ENCODE data around the gene INSC.

INSC gene

GRCh38 chr11:15093432-15093831 is 21.3 kb upstream of the INSC start:
- Histone ChIP-seq H3K9ac (ENCODE audit: low read length) (no peak overlapping the region), H3K4me3 (ENCODE audit: low read depth, low read length) (no peak overlapping the region), H3K4me1 (ENCODE audit: control insufficient read depth, insufficient read depth, low read length) (no peaks in the 10 kb centered on the region), H3K27ac (ENCODE audit: low read depth, low read length) (no peak overlapping the region), H3K36me3 (ENCODE audit: control insufficient read depth, insufficient read depth, low read length) (no peaks in the 10 kb centered on the region), H3K27me3 (ENCODE audit: control insufficient read depth, insufficient read depth, low read length) (no peaks in the 10 kb centered on the region), H3K9me3 (ENCODE audit: control insufficient read depth, insufficient read depth, low read depth, low read length) (no peaks in the 10 kb centered on the region)

GRCh38 chr11:15095736-15096228 is 18.9 kb upstream of the INSC start:
- no peaks in the 10 kb centered on the region; the same call in 1 of the 2 replicates for H3K27me3 ChIP-seq (ENCODE audit: control insufficient read depth, insufficient read depth, low read length)
- no peak overlapping the region for H3K27ac ChIP-seq (ENCODE audit: low read depth, low read length)
- no peaks in the 10 kb centered on the region for H3K9me3 ChIP-seq (ENCODE audit: control insufficient read depth, insufficient read depth, low read depth, low read length)
- no peaks in the 10 kb centered on the region for H3K4me1 ChIP-seq (ENCODE audit: control insufficient read depth, insufficient read depth, low read length)
- H3K36me3 ChIP-seq (ENCODE audit: control insufficient read depth, insufficient read depth, low read length), result no peaks in the 10 kb centered on the region
- H3K4me3 ChIP-seq (ENCODE audit: low read depth, low read length), result no peak overlapping the region
- H3K9ac ChIP-seq (ENCODE audit: low read length), result no peak overlapping the region

- Histone ChIP-seq H3K9me3 (ENCODE audit: control insufficient read depth, insufficient read depth, low read depth, low read length) (no peaks in the 10 kb centered on the region), H3K4me3 (ENCODE audit: low read depth, low read length) (no peak overlapping the region), H3K27ac (ENCODE audit: low read depth, low read length) (no peak overlapping the region), H3K9ac (ENCODE audit: low read length) (no peak overlapping the region), H3K36me3 (ENCODE audit: control insufficient read depth, insufficient read depth, low read length) (no peaks in the 10 kb centered on the region), H3K27me3 (ENCODE audit: control insufficient read depth, insufficient read depth, low read length) (no peaks in the 10 kb centered on the region; the same call in 1 of the 2 replicates), H3K4me1 (ENCODE audit: control insufficient read depth, insufficient read depth, low read length) (no peaks in the 10 kb centered on the region)
Observed at GRCh38 chr11:15097411-15097810, 17.3 kb upstream of the INSC start.

GRCh38 chr11:15099267-15099666 is 15.5 kb upstream of the INSC start:
- no peaks in the 10 kb centered on the region; the same call in 1 of the 2 replicates for H3K27me3 ChIP-seq (ENCODE audit: control insufficient read depth, insufficient read depth, low read length)
- H3K36me3 ChIP-seq (ENCODE audit: control insufficient read depth, insufficient read depth, low read length), result no peaks in the 10 kb centered on the region
- H3K9me3 ChIP-seq (ENCODE audit: control insufficient read depth, insufficient read depth, low read depth, low read length), result peaks cover 4% of the 10 kb centered on the region; the same call in 1 of the 2 replicates
- H3K9ac ChIP-seq (ENCODE audit: low read length), result no peak overlapping the region
- H3K4me3 ChIP-seq (ENCODE audit: low read depth, low read length), result no peak overlapping the region
- no peaks in the 10 kb centered on the region for H3K4me1 ChIP-seq (ENCODE audit: control insufficient read depth, insufficient read depth, low read length)
- no peak overlapping the region for H3K27ac ChIP-seq (ENCODE audit: low read depth, low read length)

GRCh38 chr11:15101072-15101709 is 13.5 kb upstream of the INSC start:
- Histone ChIP-seq H3K27me3 (ENCODE audit: control insufficient read depth, insufficient read depth, low read length) (no peaks in the 10 kb centered on the region; the same call in 1 of the 2 replicates), H3K36me3 (ENCODE audit: control insufficient read depth, insufficient read depth, low read length) (no peaks in the 10 kb centered on the region), H3K4me1 (ENCODE audit: control insufficient read depth, insufficient read depth, low read length) (no peaks in the 10 kb centered on the region), H3K9ac (ENCODE audit: low read length) (no peak overlapping the region), H3K9me3 (ENCODE audit: control insufficient read depth, insufficient read depth, low read depth, low read length) (peaks cover 4% of the 10 kb centered on the region; the same call in 1 of the 2 replicates), H3K27ac (ENCODE audit: low read depth, low read length) (no peak overlapping the region), H3K4me3 (ENCODE audit: low read depth, low read length) (no peak overlapping the region)

DNA sequence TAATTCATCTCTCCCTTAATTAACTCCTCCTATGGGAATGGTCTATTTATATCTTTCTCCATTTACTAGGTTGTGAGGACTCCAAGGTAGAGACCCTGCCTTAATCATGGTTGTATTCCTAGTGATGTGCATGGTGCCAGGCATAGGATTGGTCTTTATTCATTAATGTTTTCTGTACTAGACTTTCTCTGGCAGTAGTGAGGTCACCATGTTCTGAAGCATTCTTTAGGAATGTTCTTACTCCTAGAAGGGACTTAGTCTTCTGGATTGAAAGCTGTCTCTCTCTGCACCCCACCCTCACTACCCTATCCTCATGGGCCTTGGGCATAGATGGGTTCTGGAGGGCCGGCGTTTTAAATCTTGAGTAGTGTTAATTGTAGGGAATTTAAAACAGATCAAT is 10.6 kb upstream of the INSC start:
- Histone ChIP-seq H3K36me3 (ENCODE audit: control insufficient read depth, insufficient read depth, low read length) (no peaks in the 10 kb centered on the region), H3K27ac (ENCODE audit: low read depth, low read length) (no peak overlapping the region), H3K9me3 (ENCODE audit: control insufficient read depth, insufficient read depth, low read depth, low read length) (peaks cover 4% of the 10 kb centered on the region; the same call in 1 of the 2 replicates), H3K4me3 (ENCODE audit: low read depth, low read length) (no peak overlapping the region), H3K4me1 (ENCODE audit: control insufficient read depth, insufficient read depth, low read length) (no peaks in the 10 kb centered on the region), H3K9ac (ENCODE audit: low read length) (no peak overlapping the region), H3K27me3 (ENCODE audit: control insufficient read depth, insufficient read depth, low read length) (no peaks in the 10 kb centered on the region; the same call in 1 of the 2 replicates)

- Histone ChIP-seq H3K27ac (ENCODE audit: low read depth, low read length) (no peak overlapping the region), H3K9ac (ENCODE audit: low read length) (no peak overlapping the region), H3K36me3 (ENCODE audit: control insufficient read depth, insufficient read depth, low read length) (no peaks in the 10 kb centered on the region), H3K4me1 (ENCODE audit: control insufficient read depth, insufficient read depth, low read length) (no peaks in the 10 kb centered on the region), H3K4me3 (ENCODE audit: low read depth, low read length) (no peak overlapping the region), H3K27me3 (ENCODE audit: control insufficient read depth, insufficient read depth, low read length) (no peaks in the 10 kb centered on the region), H3K9me3 (ENCODE audit: control insufficient read depth, insufficient read depth, low read depth, low read length) (peaks cover 4% of the 10 kb centered on the region; the same call in 1 of the 2 replicates)
Observed at GRCh38 chr11:15106201-15106965, 8.3 kb upstream of the INSC start.

GRCh38 chr11:15107730-15108515 is 6.8 kb upstream of the INSC start:
- no peaks in the 10 kb centered on the region for H3K36me3 ChIP-seq (ENCODE audit: control insufficient read depth, insufficient read depth, low read length)

GRCh38 chr11:15108592-15109130 is 6.1 kb upstream of the INSC start:
- H3K9me3 ChIP-seq (ENCODE audit: control insufficient read depth, insufficient read depth, low read depth, low read length), result no peaks in the 10 kb centered on the region
- H3K4me1 ChIP-seq (ENCODE audit: control insufficient read depth, insufficient read depth, low read length), result no peaks in the 10 kb centered on the region
- H3K27ac ChIP-seq (ENCODE audit: low read depth, low read length), result no peak overlapping the region
- no peak overlapping the region for H3K9ac ChIP-seq (ENCODE audit: low read length)
- H3K27me3 ChIP-seq (ENCODE audit: control insufficient read depth, insufficient read depth, low read length), result peaks cover 14% of the 10 kb centered on the region
- H3K36me3 ChIP-seq (ENCODE audit: control insufficient read depth, insufficient read depth, low read length), result no peaks in the 10 kb centered on the region
- H3K4me3 ChIP-seq (ENCODE audit: low read depth, low read length), result no peak overlapping the region

More at GRCh38 chr11:15107730-15108515, 6.8 kb upstream of the INSC start:
- H3K9me3 ChIP-seq (ENCODE audit: control insufficient read depth, insufficient read depth, low read depth, low read length), result peaks cover 2% of the 10 kb centered on the region; the same call in 1 of the 2 replicates
- H3K9ac ChIP-seq (ENCODE audit: low read length), result no peak overlapping the region
- H3K27me3 ChIP-seq (ENCODE audit: control insufficient read depth, insufficient read depth, low read length), result peaks cover 7% of the 10 kb centered on the region; the same call in 1 of the 2 replicates
- no peak overlapping the region for H3K27ac ChIP-seq (ENCODE audit: low read depth, low read length)
- no peak overlapping the region for H3K4me3 ChIP-seq (ENCODE audit: low read depth, low read length)
- H3K4me1 ChIP-seq (ENCODE audit: control insufficient read depth, insufficient read depth, low read length), result no peaks in the 10 kb centered on the region

DNA sequence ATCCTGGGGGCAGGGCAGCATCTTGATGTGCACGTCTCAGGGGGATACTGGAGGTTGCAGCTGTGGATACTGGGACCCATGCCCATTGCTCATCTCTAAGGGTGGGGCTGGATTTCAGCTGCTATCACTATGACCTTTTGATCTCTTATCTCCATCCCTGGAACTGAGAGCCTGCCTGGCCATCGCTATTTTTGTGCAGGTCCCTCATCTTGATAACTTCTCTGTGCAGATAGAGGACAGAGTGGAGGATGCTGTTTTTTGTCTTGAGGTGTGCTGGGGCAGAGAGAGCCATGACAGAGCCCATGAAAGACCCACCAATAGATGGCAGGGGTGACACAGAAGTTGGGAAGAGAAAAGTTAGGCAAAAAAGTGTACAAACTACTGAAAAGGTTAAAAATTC is 5.1 kb upstream of the INSC start:
- H3K9me3 ChIP-seq (ENCODE audit: control insufficient read depth, insufficient read depth, low read depth, low read length), result no peaks in the 10 kb centered on the region
- H3K9ac ChIP-seq (ENCODE audit: low read length), result no peak overlapping the region
- H3K4me3 ChIP-seq (ENCODE audit: low read depth, low read length), result no peak overlapping the region
- 0 out of 2 replicates have a peak, but pooled peaks cover 4% of the 10 kb centered on the region for H3K4me1 ChIP-seq (ENCODE audit: control insufficient read depth, insufficient read depth, low read length)
- peaks cover 24% of the 10 kb centered on the region for H3K27me3 ChIP-seq (ENCODE audit: control insufficient read depth, insufficient read depth, low read length)
- no peak overlapping the region for H3K27ac ChIP-seq (ENCODE audit: low read depth, low read length)
- no peaks in the 10 kb centered on the region for H3K36me3 ChIP-seq (ENCODE audit: control insufficient read depth, insufficient read depth, low read length)
